SW480 (cell line): Measurements from ENCODE around the gene CREB3L2.
"Not testable (repeated sequence)": the region's sequence is repeated elsewhere in the genome, so short reads cannot be mapped to it uniquely, and the experiment has no call there.

Experiments used
- DNase-seq: peaks from one replicate; pipeline ENCODE4 v3.0.0-alpha.2; 2016; ENCODE audit warnings: low spot score

The CREB3L2 gene

DNA sequence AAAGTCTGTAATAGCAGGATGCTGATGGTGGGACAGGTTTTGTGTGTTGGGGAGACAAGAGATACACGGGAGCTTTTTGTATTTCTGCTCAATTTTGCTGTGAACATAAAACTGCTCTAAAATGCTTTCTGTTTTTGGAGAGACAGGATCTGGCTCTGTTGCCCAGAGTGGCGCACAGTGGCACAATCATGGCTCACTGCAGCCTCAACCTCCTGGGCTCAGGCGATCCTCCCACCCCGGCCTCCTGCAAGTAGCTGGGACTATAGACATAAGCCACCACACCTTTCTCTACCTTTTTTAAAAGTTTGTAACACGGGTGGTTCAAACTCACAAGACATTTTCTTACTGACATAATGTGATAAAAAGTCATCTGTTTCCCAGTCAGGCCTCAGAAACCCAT is 14.3 kb downstream of the CREB3L2 start:
- DNase-seq: no peak

DNA sequence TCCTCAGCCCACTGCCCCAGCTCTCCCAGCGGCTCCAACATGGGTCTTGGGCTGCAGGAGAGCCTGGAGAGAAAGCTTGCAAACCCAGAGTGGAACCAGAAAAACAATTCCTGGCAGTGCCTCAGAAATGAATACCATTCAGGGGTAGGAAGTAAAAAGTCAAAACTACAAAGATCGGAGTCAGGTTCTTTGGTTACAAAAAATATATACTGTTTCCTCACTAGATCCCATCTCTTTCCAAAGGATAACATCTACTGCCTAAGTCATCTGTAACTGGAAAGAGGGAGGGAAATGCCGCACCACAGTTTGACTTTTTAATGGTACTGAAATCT is 14.9 kb downstream of the CREB3L2 start:
- DNase-seq: no peak

DNA sequence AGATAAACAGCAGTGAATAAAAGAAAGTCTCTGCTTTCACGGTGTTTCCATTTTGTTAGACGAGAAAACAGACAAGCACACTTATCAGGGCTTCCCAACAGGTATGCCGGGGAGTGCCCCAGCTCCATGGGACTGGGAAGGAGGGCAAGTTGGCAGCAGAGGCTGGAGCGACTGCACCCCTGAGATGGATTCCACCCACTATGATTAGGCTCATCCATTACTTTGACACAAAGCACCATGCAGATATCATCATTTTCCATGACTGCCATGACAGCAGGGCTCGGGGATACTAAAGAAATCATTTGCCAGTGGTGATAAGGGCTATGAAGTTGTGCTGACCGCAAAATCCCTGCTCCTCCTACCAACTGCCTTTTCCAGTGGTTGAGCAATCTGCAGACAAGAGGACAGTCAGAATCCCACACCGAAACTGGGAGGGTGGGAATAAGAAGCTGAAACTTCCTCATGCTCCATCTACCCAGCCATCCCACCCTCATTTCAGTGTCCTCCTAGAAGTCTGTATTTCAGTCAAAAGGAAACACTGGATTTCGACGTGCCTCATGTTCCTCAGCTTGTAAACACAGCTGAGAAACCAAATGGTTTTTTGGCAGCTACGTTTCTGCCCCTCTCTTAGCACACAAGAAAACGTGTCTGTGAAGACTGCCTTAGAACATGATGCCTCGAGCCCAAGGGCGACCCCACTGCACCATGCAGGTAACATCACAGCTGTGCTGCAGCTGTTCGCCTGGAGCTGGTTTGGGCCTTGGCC is 15.5 kb downstream of the CREB3L2 start:
- DNase-seq: no peak

DNA sequence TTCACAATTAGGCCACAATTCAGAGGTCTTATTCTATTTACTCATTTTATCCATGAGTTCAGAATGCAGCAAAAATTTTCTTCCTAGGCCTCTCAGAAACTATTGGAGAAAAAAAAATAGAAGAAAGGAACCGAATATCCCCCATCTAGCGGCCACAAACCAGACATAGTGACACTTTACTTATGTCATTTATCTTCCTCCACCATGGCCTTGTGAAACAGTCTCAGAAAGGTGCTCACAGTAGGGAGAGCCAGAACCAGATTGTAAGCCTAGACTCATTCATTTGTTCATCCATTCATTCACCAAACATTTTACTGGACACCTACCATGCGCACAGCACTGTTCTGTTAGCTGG is 16.0 kb downstream of the CREB3L2 start:
- DNase-seq: no peak

DNA sequence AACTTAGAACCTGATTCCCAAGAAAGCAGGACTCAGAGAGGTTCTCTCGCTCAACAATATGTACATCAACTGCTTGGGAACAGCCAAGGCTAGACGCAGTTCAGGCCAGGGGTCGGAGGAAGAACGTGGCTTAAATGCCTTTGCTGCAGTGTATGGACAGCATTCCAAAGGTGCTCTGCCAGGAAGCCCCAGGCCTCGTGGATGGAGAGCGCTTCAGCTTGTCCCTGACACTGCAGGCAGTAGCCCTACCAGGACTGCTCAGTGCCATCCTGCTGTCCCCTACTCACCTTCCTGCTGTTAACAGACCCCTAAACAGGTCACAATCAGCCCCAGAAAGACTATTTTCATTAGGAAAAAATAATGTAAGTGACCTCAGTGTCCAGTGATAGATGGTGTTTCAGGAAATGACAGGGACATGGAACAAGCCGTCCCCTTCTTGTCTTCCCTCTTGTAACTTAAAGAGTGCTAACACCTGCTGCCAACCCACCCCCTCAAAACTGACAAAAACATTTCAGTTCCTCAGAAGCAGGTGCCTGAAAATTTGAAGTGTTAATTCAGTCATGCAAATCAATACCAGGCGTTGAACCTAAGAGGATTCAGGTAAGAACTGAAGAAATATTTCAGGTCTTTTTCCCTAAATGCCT is 16.5 kb downstream of the CREB3L2 start:
- no peak for DNase-seq

DNA sequence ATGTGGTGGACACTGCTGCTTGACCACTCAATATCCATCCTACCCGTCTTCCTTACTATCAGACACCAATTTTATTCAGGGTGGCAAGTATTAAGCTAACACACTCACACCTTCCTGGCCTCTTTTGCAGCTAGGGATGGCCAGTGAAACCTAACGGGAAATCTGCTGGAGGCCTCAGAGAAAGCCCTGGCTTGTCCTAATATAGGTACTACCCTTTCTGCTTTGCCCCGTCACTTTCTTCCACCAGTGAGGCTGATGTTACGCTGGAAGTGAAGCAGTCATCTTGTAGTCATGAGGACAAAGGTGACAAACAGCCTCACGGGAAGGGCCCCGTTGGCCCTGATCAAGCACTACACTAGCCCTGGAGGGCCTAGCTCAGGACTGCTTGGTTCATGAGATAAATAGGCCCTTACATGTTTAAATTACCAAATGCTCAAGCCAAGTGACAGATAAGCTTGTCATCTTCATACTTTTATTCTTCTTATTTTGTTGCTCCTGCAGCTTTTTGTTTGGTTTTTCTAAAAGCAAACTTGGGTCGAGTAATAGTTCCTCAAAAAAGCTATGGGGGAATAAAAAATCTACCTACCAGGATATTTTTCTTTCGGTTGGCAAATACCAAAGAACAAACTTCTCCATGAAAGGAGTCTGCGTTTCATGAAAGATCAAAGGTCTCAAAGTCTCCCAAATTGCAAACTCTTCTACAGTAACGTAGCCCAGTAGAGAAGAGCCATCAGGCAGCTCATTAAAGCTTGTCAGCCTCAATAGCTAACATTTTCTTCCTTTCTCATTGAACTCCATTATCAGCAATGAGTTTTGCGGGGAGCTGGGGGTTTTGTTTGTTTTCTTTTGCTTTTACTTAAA is 17.5 kb downstream of the CREB3L2 start:
- DNase-seq: no peak

DNA sequence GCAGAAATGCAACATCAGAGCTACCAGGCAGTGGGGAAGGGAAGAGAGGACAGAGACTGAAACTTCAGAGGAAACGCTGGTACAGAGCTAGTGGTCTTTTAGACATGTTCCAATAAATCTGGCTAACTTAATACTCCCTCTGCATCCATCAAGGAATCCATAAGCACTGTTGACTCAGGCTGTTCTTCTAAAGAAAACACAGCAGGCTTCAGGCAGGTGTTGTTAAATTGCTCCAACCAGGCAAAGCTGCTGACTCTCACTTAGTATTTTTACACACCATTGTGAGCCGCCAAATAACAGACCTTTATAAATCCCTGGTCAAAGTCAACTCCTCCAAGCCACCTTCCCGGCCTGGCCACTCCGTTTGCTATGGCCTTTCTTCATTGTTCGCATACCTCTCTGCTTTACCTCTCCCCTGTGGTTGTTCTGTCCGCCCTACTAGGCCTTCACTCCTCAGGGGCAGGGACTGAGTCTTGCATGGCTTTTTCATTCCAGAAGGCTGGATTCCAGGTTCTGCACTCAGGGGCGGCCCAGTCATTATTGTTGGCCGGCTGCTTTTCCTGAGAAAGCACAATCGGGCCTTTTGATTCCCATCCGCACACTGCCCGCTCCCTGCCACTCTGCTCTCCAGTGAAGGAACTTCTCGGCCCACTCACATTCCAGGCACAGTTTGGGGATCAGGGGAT is 18.4 kb downstream of the CREB3L2 start:
- no peak for DNase-seq

DNA sequence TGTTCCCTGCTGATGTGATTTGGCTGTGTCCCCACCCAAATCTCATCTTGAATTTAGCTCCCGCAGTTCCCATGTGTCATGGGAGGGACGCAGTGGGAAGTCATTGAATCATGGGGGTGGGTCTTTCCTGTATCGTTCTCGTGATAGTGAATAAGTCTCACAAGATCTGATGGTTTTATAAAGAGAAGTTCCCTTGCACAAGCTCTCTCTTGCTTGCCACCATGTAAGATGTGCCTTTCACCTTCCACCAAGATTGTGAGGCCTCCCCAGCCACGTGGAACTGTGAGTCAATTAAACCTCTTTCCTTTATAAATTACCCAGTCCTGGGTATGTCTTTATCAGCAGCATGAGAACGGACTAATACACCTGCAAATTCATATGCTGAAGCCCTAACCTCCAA is 19.5 kb downstream of the CREB3L2 start:
- DNase-seq: not testable (repeated sequence)

DNA sequence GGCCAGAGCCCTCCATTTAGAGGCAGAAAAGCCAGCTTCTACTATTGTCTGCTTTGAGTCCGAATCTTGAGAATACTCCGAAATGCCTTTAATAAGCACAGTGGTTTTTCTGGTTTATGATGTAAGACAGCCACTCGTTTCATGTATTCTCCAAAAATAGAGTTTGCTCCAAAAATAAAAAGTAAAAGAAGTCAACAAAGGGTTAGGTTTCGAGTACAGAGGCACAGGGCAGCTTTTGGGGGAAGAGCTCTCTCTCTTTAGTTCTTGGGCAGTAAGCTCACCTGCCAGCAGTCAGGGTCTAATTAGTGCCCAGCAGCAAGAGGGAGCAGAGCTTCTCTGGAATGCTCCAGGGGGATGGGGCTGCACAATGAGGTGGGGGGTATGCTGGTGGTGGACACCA is 20.2 kb downstream of the CREB3L2 start:
- no peak for DNase-seq

DNA sequence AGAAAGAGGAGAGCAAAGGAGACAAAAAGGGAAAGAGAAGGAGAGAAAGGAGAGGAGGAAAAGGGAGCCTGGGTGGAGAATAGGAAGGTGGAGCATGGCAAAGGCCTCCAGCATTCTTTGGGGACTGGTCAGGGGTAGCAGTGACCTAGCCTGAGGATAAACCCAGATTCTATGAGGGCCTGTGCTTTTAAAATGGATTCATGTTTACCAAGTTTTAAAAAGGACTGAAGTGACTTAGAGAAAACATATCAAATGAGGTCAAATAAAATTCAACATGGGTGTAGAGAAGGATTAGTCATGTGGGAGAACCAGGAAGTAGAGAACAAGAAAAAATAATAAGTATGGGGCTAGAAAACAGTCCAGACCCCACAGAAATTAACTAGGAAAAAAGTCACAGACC is 20.7 kb downstream of the CREB3L2 start:
- DNase-seq: no peak

DNA sequence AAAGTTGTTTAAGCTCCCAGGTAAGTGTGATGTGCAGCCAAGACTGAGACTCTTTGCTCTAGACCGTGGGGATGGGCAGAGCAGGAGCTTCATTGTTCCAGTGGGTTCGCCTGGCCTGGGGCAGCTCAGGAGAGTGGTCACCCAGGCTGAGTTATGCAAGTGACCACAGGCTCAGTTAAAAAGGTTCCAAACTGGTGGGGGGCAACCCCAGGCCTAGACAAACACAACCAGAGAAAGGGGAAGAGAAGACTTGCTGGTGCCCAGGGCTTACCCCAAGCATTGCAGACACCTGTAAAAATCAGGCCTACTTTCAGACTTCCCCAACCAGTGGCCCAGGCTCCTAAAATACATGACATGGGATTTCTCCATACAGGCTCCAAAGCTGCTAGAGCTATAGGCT is 21.6 kb downstream of the CREB3L2 start:
- DNase-seq: no peak

DNA sequence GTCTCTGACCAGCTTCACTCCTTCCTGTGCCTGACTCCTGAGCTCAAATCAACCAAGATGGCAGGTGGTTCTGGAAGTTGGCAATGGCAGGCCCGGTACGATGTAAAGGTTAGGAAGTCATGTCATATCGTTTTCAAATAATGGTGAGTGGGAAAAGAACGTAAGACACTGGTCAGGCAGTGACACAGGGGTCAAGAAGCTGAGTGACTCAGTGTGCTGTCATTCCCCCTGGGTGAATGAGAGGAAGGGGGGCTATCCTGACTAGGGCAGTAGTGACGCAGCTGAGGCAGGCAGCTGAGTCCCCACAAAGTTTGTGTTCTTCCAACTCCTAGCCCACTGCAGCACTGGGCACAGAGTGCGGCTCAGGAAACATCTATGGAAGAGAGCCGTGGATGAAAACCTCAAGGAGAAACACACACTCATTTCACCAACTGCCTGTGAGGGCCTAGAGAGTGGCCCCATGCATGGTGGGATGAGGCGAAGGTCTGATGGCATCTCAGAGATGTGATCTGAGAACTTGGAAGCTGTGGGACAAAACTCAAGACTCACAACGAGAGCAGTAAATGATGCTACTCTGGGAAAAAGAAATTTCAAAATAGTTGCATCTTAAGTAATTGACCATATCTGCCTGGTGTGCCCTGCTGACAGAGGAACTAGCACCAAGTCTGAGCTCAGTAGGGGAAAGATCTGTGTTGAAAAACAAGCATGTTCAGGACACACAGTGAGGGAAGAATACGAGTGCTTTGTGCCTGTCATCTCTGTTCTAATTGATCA is 23.2 kb downstream of the CREB3L2 start:
- DNase-seq: no peak

DNA sequence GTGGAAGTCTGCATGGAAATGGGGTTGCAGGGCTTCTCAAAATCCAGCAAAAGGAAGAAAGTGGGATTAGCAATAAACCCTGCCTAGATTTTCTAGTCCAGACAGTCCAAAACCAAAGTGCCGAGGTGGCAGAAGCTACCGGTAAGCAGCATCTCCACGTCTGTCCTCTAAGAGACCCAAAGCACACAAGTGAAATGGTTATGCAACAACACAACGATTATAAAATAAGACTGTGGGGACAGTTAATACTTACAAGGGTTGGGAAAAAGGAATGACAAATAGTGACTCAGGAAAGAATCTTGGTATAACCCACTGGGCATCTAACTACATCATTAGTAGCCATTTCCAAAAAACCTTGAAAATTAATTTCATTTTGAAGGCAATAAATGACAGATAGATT is 24.7 kb downstream of the CREB3L2 start:
- no peak for DNase-seq

DNA sequence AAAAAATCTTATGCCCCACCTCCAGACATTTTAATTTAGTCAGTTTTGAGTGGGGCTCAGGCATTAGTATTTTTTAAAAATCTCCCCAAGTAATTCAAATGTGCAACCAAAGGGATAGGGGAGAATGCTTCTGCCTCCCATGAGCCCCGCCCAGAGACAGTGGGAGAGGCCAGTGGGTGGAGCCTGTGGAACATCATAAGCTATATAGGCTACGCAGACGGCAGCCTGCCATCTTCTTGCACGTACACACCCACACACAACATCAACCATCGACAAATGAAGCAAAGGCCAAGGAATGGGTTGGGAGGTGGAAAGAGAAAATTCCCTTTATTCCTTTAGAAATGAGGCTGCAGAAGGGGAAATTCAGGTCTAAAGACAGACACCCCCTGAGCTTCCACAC is 25.2 kb downstream of the CREB3L2 start:
- DNase-seq: no peak

DNA sequence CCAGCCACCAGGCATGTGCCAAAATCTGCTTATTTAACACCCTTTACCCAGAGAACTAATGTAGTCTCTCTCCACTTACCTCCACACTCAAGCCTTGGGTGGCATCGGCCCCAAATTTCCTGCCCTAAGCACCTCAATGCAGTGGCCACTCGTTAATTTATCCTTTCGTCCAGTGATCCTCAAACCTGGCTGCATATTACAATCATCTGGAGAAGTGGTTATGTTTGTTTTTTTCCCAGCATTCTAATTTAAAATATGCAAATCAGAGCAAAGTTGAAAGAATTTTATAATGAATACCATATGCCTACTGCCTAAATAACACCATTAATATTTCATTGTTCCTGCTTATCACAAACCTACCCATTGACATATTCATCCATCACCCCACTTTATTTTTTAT is 25.7 kb downstream of the CREB3L2 start:
- no peak for DNase-seq

DNA sequence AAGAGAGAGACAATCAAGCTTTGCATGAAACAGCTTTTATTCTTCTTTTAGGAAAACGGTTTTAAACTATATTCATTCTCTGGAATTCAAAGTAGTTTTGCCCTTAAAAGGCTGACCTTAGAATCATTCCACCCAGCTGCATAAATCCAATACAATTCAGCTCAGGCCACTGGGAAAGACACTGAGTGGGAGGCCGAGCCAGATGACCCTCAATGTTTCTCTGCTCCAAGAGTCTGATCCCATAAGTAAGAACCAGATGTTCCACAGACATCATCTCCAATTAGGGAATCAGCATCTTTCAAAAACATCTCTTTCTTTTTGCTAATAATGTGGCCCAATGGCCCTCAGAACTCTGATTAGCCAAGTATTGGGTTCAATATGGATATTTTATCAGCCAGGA is 26.1 kb downstream of the CREB3L2 start:
- no peak for DNase-seq

DNA sequence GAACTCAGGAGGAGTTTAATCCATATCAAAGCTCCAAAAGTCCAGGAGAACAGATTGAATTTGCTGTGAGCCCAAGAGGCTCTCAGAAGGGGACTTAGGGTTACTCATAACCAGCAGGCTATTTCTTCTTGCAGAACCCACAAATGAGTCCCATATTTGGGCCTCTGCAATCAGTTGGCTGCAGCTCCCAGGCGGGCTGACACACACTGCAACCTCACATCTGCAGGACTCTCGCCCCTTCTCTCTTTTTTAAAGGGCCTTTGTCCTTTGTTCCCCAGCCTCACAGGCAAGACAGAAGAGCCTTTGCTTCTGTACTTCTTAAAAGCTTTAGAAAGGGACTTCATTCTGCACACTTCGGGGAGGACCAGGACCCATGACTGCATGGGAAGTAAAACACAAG is 26.7 kb downstream of the CREB3L2 start:
- no peak for DNase-seq

DNA sequence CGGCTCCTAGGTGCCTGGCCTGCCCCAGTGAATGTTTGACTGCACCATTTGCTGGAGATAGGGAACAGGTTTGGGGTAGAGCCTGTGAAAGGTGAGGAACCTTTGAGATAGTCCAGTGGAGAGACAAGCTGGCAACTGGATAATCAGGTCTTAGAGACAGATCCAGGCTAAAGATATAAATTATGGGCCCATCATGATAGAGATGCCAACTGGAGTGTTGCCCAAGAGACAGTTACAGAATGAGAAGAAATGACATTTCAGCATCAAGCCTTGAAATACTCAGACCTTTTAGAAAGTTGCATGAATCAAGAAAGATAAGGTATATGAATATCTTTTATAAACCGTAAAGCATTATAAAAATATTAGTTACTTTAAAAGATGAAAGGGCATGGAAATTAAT is 27.1 kb downstream of the CREB3L2 start:
- no peak for DNase-seq

DNA sequence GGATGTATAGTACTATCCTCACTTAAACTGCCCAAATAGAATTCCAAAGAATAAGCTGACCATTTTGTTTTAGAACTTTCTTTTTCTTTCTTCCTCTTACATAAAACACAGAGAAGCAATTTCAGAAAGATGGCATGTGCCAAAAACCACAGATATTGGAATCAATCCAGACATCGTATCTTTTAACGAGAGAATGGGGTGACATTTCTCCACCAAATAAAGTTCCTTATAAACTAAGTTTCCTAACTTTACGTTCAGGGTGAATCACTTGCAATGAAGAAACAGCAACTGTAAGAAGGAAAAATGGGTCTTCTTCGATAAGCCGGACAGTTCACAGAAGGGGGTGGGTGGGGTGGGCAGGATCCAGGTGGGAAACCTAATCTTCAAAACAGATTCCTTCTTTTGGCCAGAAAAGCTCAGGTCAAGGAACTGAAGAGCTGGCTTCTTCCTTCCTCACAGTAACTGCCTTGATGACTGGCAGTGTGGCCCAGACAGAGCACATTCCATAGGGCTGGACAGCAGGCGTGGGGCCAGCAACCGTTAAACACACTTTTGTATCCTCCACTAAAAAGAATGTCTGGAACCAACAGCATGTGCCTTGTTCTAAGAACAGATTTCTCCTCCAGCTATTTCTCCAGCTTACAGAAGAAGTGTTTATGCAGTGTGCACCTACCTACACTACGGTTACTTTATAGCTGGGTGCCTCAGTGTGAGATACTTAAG is 31.5 kb downstream of the CREB3L2 start:
- no peak for DNase-seq

DNA sequence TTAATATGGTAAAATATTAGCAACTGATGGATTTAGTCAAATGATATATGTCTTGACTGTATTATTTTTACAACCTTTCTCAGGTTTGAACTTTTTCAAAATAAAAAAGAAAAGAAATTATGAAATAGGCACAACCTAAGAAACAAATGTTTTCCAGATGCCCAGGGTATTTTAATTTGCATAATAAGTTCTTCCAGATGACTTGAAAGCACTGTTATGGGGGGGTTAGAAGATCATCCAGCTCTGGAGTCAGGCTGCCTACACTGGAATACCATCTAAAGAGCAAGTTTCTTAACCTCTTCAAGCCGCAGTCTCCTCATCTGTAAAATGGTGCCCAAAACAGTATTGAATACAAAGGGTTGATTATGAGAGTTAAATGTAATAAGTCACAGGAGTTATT is 32.1 kb downstream of the CREB3L2 start:
- DNase-seq: no peak

DNA sequence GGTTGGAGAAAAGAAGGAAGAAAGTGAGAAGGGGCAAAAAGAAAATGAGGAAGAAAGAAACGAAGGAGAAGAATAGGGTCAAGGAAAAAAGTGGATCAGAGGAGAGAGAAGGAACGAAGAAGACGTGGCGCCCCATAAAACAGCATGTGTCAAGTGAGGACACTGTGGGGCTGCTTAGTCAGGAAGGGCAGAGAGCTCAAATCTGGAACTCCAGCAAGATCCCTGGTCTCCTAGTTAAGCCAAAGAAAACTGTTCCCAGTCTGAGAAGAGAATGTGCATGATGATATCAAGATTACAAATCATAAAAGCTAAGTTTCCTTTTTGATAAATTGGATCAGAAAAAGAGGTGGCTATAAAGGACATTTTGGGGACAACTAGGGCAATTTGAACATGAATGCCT is 33.0 kb downstream of the CREB3L2 start:
- no peak for DNase-seq
